Liver (tissue), 9 donors: ENCODE data around the gene OPRL1. TPM values are rescaled to one million over a fixed set of nuclear protein-coding genes. Genes with fewer than 3 reads are reported as not detected.

Source experiments
- DNase-seq: peaks from one replicate; pipeline ENCODE4 v3.0.0-alpha.2; 2017; ENCODE audit warnings: low spot score
- H3K27ac ChIP-seq, 2 donors: one replicate each; pipeline ENCODE4 v1.7.0; 2013; ENCODE audit warnings: inconsistent platforms in 2 of 2, low read length in 2 of 2, control low read depth in 1 of 2, low read depth in 1 of 2, mild to moderate bottlenecking in 1 of 2
- H3K27me3 ChIP-seq, 4 donors: one replicate each; pipeline versions ENCODE4 v1.6.1 to v1.7.0; 2013; ENCODE audit warnings: low read length in 3 of 4, inconsistent platforms in 1 of 4, mild to moderate bottlenecking in 1 of 4, moderate library complexity in 1 of 4; ENCODE audit not compliant: control insufficient read depth in 4 of 4, insufficient read depth in 4 of 4
- H3K36me3 ChIP-seq, 4 donors: one replicate each; pipeline versions ENCODE4 v1.6.1 to v1.7.0; 2013; ENCODE audit warnings: low read length in 3 of 4, mild to moderate bottlenecking in 3 of 4, low read depth in 1 of 4, moderate library complexity in 1 of 4; ENCODE audit not compliant: control insufficient read depth in 4 of 4, insufficient read depth in 3 of 4
- H3K4me1 ChIP-seq, 4 donors: one replicate each; pipeline versions ENCODE4 v1.6.1 to v1.7.0; 2013; ENCODE audit warnings: low read length in 3 of 4, mild to moderate bottlenecking in 3 of 4, moderate library complexity in 1 of 4; ENCODE audit not compliant: control insufficient read depth in 4 of 4, insufficient read depth in 4 of 4
- H3K4me3 ChIP-seq, 3 donors: one replicate each; pipeline versions ENCODE4 v1.6.1 to v1.7.0; 2013; ENCODE audit warnings: low read length in 3 of 3, control low read depth in 1 of 3, low read depth in 1 of 3, mild to moderate bottlenecking in 1 of 3
- H3K9ac ChIP-seq, 2 donors: one replicate each; pipeline ENCODE4 v1.7.0; 2013; ENCODE audit warnings: low read length in 2 of 2, mild to moderate bottlenecking in 2 of 2, moderate library complexity in 2 of 2, control low read depth in 1 of 2, low read depth in 1 of 2
- H3K9me3 ChIP-seq, 4 donors: one replicate each; pipeline versions ENCODE4 v1.6.1 to v1.7.0; 2013; ENCODE audit warnings: low read length in 3 of 4; ENCODE audit not compliant: control insufficient read depth in 4 of 4
- EGR1 ChIP-seq, 2 donors: IDR thresholded peaks; 2 replicates each; pipeline ENCODE4 v1.6.1; 2016 to 2018; ENCODE audit warnings: antibody characterized with exemption in 2 of 2, low read depth in 2 of 2
- FOXA1 ChIP-seq: IDR thresholded peaks from 2 replicates; pipeline ENCODE4 v1.6.1; 2016; ENCODE audit warnings: antibody characterized with exemption
- HNF4A ChIP-seq, 2 donors: conservative IDR thresholded peaks; 2 replicates each; pipeline ENCODE4 v1.6.1; 2016; ENCODE audit warnings: antibody characterized with exemption in 2 of 2, mild to moderate bottlenecking in 2 of 2
- HNF4G ChIP-seq: IDR thresholded peaks from 2 replicates; pipeline ENCODE4 v1.6.1; 2016; ENCODE audit warnings: antibody characterized with exemption
- RAD21 ChIP-seq, 2 donors: IDR thresholded peaks; 2 replicates each; pipeline ENCODE4 v1.6.1; 2016; ENCODE audit warnings: antibody characterized with exemption in 2 of 2, mild to moderate bottlenecking in 2 of 2
- RXRA ChIP-seq, 2 donors: IDR thresholded peaks; 2 replicates each; pipeline ENCODE4 v1.6.1; 2017 to 2018; ENCODE audit warnings: antibody characterized with exemption in 2 of 2, mild to moderate bottlenecking in 1 of 2
- TAF1 ChIP-seq: conservative IDR thresholded peaks from 2 replicates; pipeline ENCODE4 v1.6.1; 2016; ENCODE audit warnings: antibody characterized with exemption, mild to moderate bottlenecking
- WGBS: extraction: QIAGEN DNeasy Blood & Tissue Kit; methylation state at CpG from one replicate; pipeline ENCODE4 v1.1.7; 2013; 5-methylcytosine and 5-hydroxymethylcytosine counted together
- polyA plus RNA-seq, 2 donors: library from polyadenylated mRNA; stranded (reverse) in 1 of 2; unstranded in 1 of 2; fragments of 200-250 nt in 1 of 2; fragments of >200 nt in 1 of 2; fragmentation: Nextera tagmentation in 1 of 2; extraction: Ambion mirVana in 1 of 2; gene quantifications; one replicate each; pipeline versions ENCODE4 v1.2.1 to v1.2.3, GENCODE V29; 2013 to 2015
- total RNA-seq, 2 donors: library from RNA; depleted of rRNA; stranded (reverse); fragments of >200 nt; gene quantifications; one replicate each; pipeline ENCODE4 v1.2.3, GENCODE V29; 2014
- TF ChIP-seq, protein P1 (sequence below): IDR thresholded peaks from 2 replicates; pipeline ENCODE4 v1.6.1; 2016; ENCODE audit warnings: antibody characterized with exemption
- TF ChIP-seq, protein P2 (sequence below): IDR thresholded peaks from 2 replicates; pipeline ENCODE4 v1.6.1; 2016; ENCODE audit warnings: antibody characterized with exemption
- TF ChIP-seq, protein P3 (sequence below): fragments of 150-350 bp; IDR thresholded peaks from 2 replicates; pipeline ENCODE4 v1.5.1; 2017; ENCODE audit warnings: improper control_type of control experiment, low read depth, low read length; ENCODE audit not compliant: missing input control
- TF ChIP-seq, protein P4 (sequence below): IDR thresholded peaks from 2 replicates; pipeline ENCODE4 v1.6.1; 2016; ENCODE audit warnings: antibody characterized with exemption, mild to moderate bottlenecking
- donor health status: healthy.
- donor health status: healthy.
- donor health status: healthy.
- donor health status: healthy.
- donor health status: healthy.

Gene OPRL1
- total and polyA plus RNA-seq, 4 donors = 0.04 to 0.79 (median 0.35) TPM

DNA sequence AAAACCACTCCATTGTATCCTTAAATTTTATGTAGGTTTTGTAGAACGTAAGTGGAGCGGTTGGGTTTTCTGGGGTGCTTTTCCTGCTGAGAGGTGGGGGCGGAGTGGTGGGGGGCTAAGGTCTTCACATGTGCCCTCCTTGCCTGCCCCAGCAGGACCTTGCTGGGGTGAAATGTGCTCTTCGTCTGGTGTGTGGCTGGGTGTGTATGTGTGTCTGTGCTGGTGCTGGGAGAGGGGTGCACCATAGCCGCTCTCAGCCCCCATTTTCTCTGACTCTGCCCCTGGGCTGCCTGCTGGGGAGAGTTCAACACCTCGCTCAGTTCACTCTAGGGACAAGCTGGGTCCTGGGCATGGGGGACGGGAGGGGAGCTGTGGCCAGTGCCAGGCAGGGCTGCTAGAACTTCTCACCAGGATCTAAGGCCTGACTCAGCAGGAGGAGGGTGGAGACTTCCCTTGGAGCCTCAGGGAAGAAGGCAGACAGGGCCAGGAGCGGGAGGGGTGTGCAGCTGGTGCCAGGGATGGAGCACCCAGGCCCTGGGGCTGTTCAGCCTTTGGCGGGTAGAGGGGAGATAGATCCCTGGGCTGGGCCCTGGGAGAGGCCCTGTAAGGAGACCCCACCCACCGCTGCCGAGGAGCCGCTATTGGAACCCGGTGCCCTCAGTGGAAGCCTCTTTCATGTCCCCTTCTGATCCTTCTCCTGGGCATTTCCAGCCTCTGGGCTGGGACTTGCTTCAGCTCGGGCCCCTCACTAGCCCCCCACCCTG, 35.2 kb upstream of the OPRL1 start:
- H3K4me1 ChIP-seq = peaks cover 0 to 15% (median 4%) of the 10 kb centered on the region in 4 donors
- H3K4me3 ChIP-seq = no peak overlapping the region
- no peaks in the 10 kb centered on the region for H3K9me3 ChIP-seq
- H3K27ac ChIP-seq = no peak overlapping the region
- H3K36me3 ChIP-seq = no peaks in the 10 kb centered on the region
- DNase-seq = no peak
- H3K27me3 ChIP-seq = peaks cover 0 to 7% (median 4%) of the 10 kb centered on the region in 4 donors
- WGBS = 68% methylated on average over 14 of the region's 14 CpGs
- no peak overlapping the region for H3K9ac ChIP-seq
- TF ChIP-seq, protein P1, sequence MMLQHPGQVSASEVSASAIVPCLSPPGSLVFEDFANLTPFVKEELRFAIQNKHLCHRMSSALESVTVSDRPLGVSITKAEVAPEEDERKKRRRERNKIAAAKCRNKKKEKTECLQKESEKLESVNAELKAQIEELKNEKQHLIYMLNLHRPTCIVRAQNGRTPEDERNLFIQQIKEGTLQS = no peak
- no peak for TF ChIP-seq FOXA1
- TF ChIP-seq HNF4G = no peak
- TF ChIP-seq HNF4A (conservative IDR thresholded peaks at IDR 0.05) = no peak
- TF ChIP-seq, protein P2, sequence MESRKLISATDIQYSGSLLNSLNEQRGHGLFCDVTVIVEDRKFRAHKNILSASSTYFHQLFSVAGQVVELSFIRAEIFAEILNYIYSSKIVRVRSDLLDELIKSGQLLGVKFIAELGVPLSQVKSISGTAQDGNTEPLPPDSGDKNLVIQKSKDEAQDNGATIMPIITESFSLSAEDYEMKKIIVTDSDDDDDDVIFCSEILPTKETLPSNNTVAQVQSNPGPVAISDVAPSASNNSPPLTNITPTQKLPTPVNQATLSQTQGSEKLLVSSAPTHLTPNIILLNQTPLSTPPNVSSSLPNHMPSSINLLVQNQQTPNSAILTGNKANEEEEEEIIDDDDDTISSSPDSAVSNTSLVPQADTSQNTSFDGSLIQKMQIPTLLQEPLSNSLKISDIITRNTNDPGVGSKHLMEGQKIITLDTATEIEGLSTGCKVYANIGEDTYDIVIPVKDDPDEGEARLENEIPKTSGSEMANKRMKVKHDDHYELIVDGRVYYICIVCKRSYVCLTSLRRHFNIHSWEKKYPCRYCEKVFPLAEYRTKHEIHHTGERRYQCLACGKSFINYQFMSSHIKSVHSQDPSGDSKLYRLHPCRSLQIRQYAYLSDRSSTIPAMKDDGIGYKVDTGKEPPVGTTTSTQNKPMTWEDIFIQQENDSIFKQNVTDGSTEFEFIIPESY = no peak

DNA sequence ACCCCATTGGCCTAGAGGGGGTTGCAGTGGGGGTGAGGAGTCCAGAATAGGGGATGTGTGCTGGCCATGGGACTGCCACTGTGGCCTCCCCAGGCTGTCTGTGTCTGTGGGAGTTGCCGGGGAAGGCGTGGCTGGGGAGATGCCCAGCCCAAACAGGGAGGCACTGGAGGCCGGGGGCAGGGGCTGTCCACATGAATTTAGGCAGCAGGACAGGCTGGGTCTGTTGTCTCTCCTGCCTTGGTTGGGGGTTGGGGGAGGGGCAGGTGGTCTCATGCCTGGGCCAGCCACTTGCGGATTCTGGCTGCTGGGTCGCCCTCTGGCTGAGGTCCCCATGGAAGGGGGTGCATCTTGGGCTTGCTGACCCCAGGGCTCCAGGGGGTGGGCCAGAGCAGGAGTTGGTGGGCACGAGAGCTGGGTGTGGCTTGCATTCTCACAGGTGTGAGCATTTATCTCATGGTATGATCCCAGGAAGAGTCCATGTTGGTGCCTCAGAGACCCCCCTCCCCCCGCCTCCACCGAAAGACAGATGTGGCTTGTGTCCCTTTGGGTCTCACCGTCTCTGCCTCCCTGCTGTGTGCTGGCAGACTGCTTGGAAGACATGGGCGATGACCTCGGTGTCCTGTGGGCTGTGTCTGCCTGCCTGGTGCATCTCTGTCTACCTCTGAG, 34.4 kb upstream of the OPRL1 start:
- H3K36me3 ChIP-seq = no peaks in the 10 kb centered on the region
- TF ChIP-seq EGR1 (IDR thresholded peaks at IDR 0.05; ENCODE audit: low read depth in 2 of 2) (no peak), RAD21 (IDR thresholded peaks at IDR 0.05) (no peak), RXRA (IDR thresholded peaks at IDR 0.05) (no peak), TAF1 (no peak)
- TF ChIP-seq, protein P3, sequence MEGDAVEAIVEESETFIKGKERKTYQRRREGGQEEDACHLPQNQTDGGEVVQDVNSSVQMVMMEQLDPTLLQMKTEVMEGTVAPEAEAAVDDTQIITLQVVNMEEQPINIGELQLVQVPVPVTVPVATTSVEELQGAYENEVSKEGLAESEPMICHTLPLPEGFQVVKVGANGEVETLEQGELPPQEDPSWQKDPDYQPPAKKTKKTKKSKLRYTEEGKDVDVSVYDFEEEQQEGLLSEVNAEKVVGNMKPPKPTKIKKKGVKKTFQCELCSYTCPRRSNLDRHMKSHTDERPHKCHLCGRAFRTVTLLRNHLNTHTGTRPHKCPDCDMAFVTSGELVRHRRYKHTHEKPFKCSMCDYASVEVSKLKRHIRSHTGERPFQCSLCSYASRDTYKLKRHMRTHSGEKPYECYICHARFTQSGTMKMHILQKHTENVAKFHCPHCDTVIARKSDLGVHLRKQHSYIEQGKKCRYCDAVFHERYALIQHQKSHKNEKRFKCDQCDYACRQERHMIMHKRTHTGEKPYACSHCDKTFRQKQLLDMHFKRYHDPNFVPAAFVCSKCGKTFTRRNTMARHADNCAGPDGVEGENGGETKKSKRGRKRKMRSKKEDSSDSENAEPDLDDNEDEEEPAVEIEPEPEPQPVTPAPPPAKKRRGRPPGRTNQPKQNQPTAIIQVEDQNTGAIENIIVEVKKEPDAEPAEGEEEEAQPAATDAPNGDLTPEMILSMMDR = no peak
- TF ChIP-seq, protein P4, sequence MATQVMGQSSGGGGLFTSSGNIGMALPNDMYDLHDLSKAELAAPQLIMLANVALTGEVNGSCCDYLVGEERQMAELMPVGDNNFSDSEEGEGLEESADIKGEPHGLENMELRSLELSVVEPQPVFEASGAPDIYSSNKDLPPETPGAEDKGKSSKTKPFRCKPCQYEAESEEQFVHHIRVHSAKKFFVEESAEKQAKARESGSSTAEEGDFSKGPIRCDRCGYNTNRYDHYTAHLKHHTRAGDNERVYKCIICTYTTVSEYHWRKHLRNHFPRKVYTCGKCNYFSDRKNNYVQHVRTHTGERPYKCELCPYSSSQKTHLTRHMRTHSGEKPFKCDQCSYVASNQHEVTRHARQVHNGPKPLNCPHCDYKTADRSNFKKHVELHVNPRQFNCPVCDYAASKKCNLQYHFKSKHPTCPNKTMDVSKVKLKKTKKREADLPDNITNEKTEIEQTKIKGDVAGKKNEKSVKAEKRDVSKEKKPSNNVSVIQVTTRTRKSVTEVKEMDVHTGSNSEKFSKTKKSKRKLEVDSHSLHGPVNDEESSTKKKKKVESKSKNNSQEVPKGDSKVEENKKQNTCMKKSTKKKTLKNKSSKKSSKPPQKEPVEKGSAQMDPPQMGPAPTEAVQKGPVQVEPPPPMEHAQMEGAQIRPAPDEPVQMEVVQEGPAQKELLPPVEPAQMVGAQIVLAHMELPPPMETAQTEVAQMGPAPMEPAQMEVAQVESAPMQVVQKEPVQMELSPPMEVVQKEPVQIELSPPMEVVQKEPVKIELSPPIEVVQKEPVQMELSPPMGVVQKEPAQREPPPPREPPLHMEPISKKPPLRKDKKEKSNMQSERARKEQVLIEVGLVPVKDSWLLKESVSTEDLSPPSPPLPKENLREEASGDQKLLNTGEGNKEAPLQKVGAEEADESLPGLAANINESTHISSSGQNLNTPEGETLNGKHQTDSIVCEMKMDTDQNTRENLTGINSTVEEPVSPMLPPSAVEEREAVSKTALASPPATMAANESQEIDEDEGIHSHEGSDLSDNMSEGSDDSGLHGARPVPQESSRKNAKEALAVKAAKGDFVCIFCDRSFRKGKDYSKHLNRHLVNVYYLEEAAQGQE = no peak
- TF ChIP-seq, protein P1 = no peak
- no peak overlapping the region for H3K4me3 ChIP-seq
- no peak for DNase-seq
- WGBS = 48% methylated on average over 11 of the region's 11 CpGs
- H3K4me1 ChIP-seq = peaks cover 0 to 15% (median 3%) of the 10 kb centered on the region in 4 donors
- no peaks in the 10 kb centered on the region for H3K9me3 ChIP-seq
- H3K27me3 ChIP-seq = peaks cover 0 to 7% (median 3%) of the 10 kb centered on the region in 4 donors
- no peak overlapping the region for H3K27ac ChIP-seq
- no peak overlapping the region for H3K9ac ChIP-seq
